PC-3 (cell line): ENCODE data around the gene TRRAP. TPM values are rescaled to one million over a fixed set of nuclear protein-coding genes. Genes with fewer than 3 reads are reported as not detected.

Source experiments
- ATAC-seq: fragments of 200-7000 bp; cut with Tn5 transposase; 2 replicates; pipeline ENCODE4 v1.9.1; 2020; ENCODE audit warnings: mild to moderate bottlenecking, moderate library complexity
- BruUV-seq: library from RNA; stranded (reverse); fragments of 400-500 nt; replicated peaks from 2 replicates; lab custom pipeline; 2021; lab: Mats Ljungman, UMichigan
- CTCF ChIA-PET: fragments of 300-600 bp; sonication (Branson Sonifier 250); formaldehyde crosslinking; loops from one replicate; lab custom pipeline; 2022; ENCODE audit warnings: antibody characterized with exemption; lab: Charles Lee
- POLR2A ChIA-PET: fragments of 300-600 bp; sonication (Branson Sonifier 250); formaldehyde crosslinking; loops from one replicate; lab custom pipeline; 2022; ENCODE audit warnings: antibody characterized with exemption; ENCODE audit not compliant: unreplicated experiment; lab: Charles Lee
- DNase-seq: peaks from one replicate; pipeline ENCODE4 v3.0.0-alpha.2; 2015
- H2AFZ ChIP-seq: fragments of 300-600 bp; sonication (generic); 2 replicates; pipeline ENCODE4 v1.6.0; 2016; ENCODE audit warnings: antibody characterized with exemption, low read length
- H3F3A ChIP-seq: fragments of 300-600 bp; sonication (generic); one replicate; pipeline ENCODE4 v1.6.0; 2017; ENCODE audit warnings: antibody characterized with exemption, low read length, control low read depth, mild to moderate bottlenecking; ENCODE audit not compliant: unreplicated experiment
- H3K27ac ChIP-seq: fragments of 300-600 bp; sonication (generic); 2 replicates; pipeline ENCODE4 v1.5.1; 2016; ENCODE audit warnings: mild to moderate bottlenecking, low read length
- H3K27me3 ChIP-seq: fragments of 300-600 bp; sonication (generic); 2 replicates; pipeline ENCODE4 v1.6.1; 2016; ENCODE audit warnings: low read length, mixed read lengths
- H3K36me3 ChIP-seq: fragments of 300-600 bp; sonication (generic); 2 replicates; pipeline ENCODE4 v1.6.1; 2016; ENCODE audit warnings: low read depth, mixed run types, low read length, mixed read lengths
- H3K4me1 ChIP-seq: fragments of 300-600 bp; sonication (generic); 2 replicates; pipeline ENCODE4 v1.5.1; 2016; ENCODE audit warnings: low read length; ENCODE audit not compliant: insufficient read depth
- H3K4me2 ChIP-seq: fragments of 300-600 bp; sonication (generic); 2 replicates; pipeline ENCODE4 v1.6.0; 2016; ENCODE audit warnings: low read length
- H3K4me3 ChIP-seq: fragments of 300-600 bp; sonication (generic); 2 replicates; pipeline ENCODE4 v1.5.1; 2016; ENCODE audit warnings: mild to moderate bottlenecking, low read length, mixed read lengths
- H3K79me2 ChIP-seq: fragments of 300-600 bp; sonication (generic); 2 replicates; pipeline ENCODE4 v1.6.1; 2017; ENCODE audit warnings: low read length, mixed read lengths
- H3K9ac ChIP-seq: fragments of 300-600 bp; sonication (generic); 2 replicates; pipeline ENCODE4 v1.6.0; 2016; ENCODE audit warnings: mild to moderate bottlenecking, low read length
- H3K9me2 ChIP-seq: fragments of 300-600 bp; sonication (generic); replicated peaks from 2 replicates; pipeline ENCODE4 v1.6.1; 2016; ENCODE audit warnings: mixed run types, low read length, mixed read lengths
- H3K9me3 ChIP-seq: fragments of 300-600 bp; sonication (generic); 2 replicates; pipeline ENCODE4 v1.6.1; 2016; ENCODE audit warnings: low read length, mixed read lengths
- H4K20me1 ChIP-seq: fragments of 300-600 bp; sonication (generic); 2 replicates; pipeline ENCODE4 v1.6.1; 2016; ENCODE audit warnings: low read length, mixed read lengths
- EZH2 ChIP-seq: fragments of 300-600 bp; sonication (generic); IDR thresholded peaks from one replicate; pipeline ENCODE4 v1.6.1; 2017; ENCODE audit warnings: antibody characterized with exemption, mild to moderate bottlenecking, low read length; ENCODE audit not compliant: unreplicated experiment
- EZH2phosphoT487 ChIP-seq: fragments of 300-600 bp; sonication (generic); IDR thresholded peaks from 2 replicates; pipeline ENCODE4 v1.6.1; 2018; ENCODE audit warnings: mild to moderate bottlenecking, antibody characterized with exemption, low read length, borderline replicate concordance
- intact Hi-C: fragments of 100-400 bp; cut with micrococcal nuclease; formaldehyde crosslinking; loops from 2 replicates; pipeline ENCODE4 v1.9.0; 2023
- total RNA-seq: library from RNA; depleted of rRNA; stranded (reverse); fragments of >200 nt; gene quantifications from 2 replicates; pipeline ENCODE4 v1.2.3, GENCODE V29; 2014
- TF ChIP-seq, protein P1 (sequence below): fragments of 300-600 bp; sonication (generic); conservative IDR thresholded peaks from 2 replicates; pipeline ENCODE4 v1.5.1; 2017; ENCODE audit warnings: antibody characterized with exemption, low read depth, mild to moderate bottlenecking, low read length

The TRRAP gene
- total RNA-seq, 1 experiment from 2014 or later: 17.7 TPM

- TF ChIP-seq, protein P1, sequence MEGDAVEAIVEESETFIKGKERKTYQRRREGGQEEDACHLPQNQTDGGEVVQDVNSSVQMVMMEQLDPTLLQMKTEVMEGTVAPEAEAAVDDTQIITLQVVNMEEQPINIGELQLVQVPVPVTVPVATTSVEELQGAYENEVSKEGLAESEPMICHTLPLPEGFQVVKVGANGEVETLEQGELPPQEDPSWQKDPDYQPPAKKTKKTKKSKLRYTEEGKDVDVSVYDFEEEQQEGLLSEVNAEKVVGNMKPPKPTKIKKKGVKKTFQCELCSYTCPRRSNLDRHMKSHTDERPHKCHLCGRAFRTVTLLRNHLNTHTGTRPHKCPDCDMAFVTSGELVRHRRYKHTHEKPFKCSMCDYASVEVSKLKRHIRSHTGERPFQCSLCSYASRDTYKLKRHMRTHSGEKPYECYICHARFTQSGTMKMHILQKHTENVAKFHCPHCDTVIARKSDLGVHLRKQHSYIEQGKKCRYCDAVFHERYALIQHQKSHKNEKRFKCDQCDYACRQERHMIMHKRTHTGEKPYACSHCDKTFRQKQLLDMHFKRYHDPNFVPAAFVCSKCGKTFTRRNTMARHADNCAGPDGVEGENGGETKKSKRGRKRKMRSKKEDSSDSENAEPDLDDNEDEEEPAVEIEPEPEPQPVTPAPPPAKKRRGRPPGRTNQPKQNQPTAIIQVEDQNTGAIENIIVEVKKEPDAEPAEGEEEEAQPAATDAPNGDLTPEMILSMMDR: no peak
- TF ChIP-seq EZH2phosphoT487 (no peak), EZH2 (no peak)
- H3K9me2 ChIP-seq: no peaks in the 10 kb centered on the region
- no peaks in the 10 kb centered on the region for H3K9me3 ChIP-seq
- no peak overlapping the region for H3K9ac ChIP-seq
- CTCF ChIA-PET: no interaction called here
- intact Hi-C loops: no loop called here
- no peak overlapping the region for H3K27ac ChIP-seq
- no peaks in the 10 kb centered on the region for H3K27me3 ChIP-seq
- no peaks in the 10 kb centered on the region for H3F3A ChIP-seq
- peaks cover 12% of the 10 kb centered on the region; the same call in 1 of the 2 replicates for H3K79me2 ChIP-seq
- DNase-seq: no peak
- ATAC-seq: no peak
- no peaks in the 10 kb centered on the region for H4K20me1 ChIP-seq
- no TSS peak for BruUV-seq
- no peak overlapping the region for H2AFZ ChIP-seq
- no peak overlapping the region for H3K4me2 ChIP-seq
- H3K36me3 ChIP-seq: peaks cover 60% of the 10 kb centered on the region
- POLR2A ChIA-PET: no interaction called here
- no peak overlapping the region for H3K4me3 ChIP-seq
- peaks cover 21% of the 10 kb centered on the region for H3K4me1 ChIP-seq
These were observed 159.9 kb downstream of the TRRAP start for GRCh38 chr7:99038086-99038855.

DNA sequence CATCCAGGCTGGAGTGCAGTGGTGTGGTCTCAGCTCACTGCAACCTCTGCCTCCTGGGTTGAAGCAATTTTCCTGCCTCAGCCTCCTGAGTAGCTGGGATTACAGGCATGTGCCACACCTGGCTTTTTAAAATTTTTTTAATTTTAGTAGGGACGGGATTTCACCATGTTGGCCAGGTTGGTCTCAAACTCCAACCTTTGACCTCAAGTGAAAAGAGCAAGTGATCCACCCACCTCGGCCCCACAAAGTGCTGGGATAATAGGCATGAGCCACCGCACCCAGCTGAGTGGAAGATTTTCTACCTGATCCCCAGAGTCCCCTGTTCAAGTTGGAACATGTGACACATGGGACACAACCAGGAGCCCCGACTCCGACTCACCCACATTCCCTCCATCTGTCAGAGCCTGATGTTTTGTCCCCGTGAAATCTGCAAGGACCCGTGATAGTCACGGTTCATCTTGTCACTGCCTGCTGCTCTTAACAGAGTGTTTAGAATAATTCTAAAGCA, 161.1 kb downstream of the TRRAP start:
- Histone ChIP-seq H3K4me1 (peaks cover 26% of the 10 kb centered on the region), H3K36me3 (peaks cover 58% of the 10 kb centered on the region), H3K4me2 (no peak overlapping the region), H4K20me1 (no peaks in the 10 kb centered on the region), H2AFZ (no peak overlapping the region), H3K27ac (no peak overlapping the region), H3K4me3 (no peak overlapping the region), H3K27me3 (no peaks in the 10 kb centered on the region), H3K9ac (no peak overlapping the region), H3K9me3 (no peaks in the 10 kb centered on the region), H3K79me2 (peaks cover 17% of the 10 kb centered on the region; the same call in 1 of the 2 replicates), H3K9me2 (no peaks in the 10 kb centered on the region), H3F3A (no peaks in the 10 kb centered on the region)
- no TSS peak for BruUV-seq
- ATAC-seq: no peak
- CTCF ChIA-PET: no interaction called here
- no peak for DNase-seq
- intact Hi-C loops: no loop called here
- POLR2A ChIA-PET: interaction anchor here (0.7 kb wide), 1 partner anchor 176 kb away, joined by 4 read pairs; no protein-coding TSS in a partner anchor
- TF ChIP-seq EZH2 (no peak), EZH2phosphoT487 (no peak)
- TF ChIP-seq, protein P1: no peak
